ENCODE data around the gene UGT1A1. TPM values are rescaled to one million over a fixed set of nuclear protein-coding genes. Genes with fewer than 3 reads are reported as not detected.

Gene UGT1A1
- total RNA-seq, 2 donors from 2014 or later: 1.2 to 1.9 TPM

- H3K9me3 ChIP-seq: no peaks in the 10 kb centered on the region
- intact Hi-C loops (cut with DNase I): no loop called here
- no peak for TF ChIP-seq CTCF (IDR thresholded peaks at IDR 0.05)
- no peaks in the 10 kb centered on the region for H3K36me3 ChIP-seq
- H3K4me3 ChIP-seq: no peak overlapping the region
- DNase-seq: no peak
- no peaks in the 10 kb centered on the region for H3K27me3 ChIP-seq
- H3K9ac ChIP-seq (ENCODE audit: low read depth in 2 of 2, low read length in 2 of 2): no peak overlapping the region
- H3K4me1 ChIP-seq: no peaks in the 10 kb centered on the region
- no peak overlapping the region for H3K27ac ChIP-seq
Observed at GRCh38 chr2:233793465-233794127, 33.5 kb downstream of the UGT1A1 start.

DNA sequence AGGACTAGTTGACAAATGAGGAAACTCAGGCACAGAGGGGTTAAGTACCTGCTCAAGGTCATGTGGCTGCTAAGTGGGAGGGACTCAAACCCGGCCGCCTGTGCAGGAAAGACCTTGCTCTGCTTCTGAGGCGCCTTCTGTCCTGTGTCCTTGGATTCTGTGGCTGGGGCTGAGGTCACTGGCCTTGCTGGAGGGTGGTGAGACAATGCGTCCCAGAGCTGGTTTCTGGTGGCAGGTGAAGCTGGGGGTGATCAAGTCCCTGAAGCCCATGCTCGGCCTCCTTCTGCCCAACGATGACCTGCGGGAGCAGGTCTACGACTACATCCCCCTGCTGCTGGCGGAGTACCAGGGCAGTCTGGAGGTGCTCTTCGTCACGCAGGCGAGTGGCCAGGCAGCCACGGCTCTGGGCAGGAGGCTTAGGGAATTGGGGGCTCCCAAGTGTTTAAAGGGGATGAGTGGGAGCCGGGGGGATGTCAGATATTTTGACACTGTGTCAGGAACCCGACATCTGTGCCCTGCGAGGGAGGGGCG lies 34.1 kb downstream of the UGT1A1 start:
- no peak overlapping the region for H3K27ac ChIP-seq

GRCh38 chr2:233795735-233796171 lies 35.7 kb downstream of the UGT1A1 start:
- no peak for TF ChIP-seq CTCF (IDR thresholded peaks at IDR 0.05)
- intact Hi-C loops (cut with DNase I): no loop called here

More for the DNA sequence above, 34.1 kb downstream of the UGT1A1 start:
- no peaks in the 10 kb centered on the region for H3K36me3 ChIP-seq
- no peaks in the 10 kb centered on the region for H3K27me3 ChIP-seq
- peak; percentile 15 for DNase-seq
- no peaks in the 10 kb centered on the region for H3K9me3 ChIP-seq
- no peaks in the 10 kb centered on the region for H3K4me1 ChIP-seq
- TF ChIP-seq CTCF (IDR thresholded peaks at IDR 0.05): no peak
- intact Hi-C loops (cut with DNase I): no loop called here
- no peak overlapping the region for H3K4me3 ChIP-seq
- no peak overlapping the region for H3K9ac ChIP-seq (ENCODE audit: low read depth in 2 of 2, low read length in 2 of 2)

GRCh38 chr2:233796254-233796653 lies 36.2 kb downstream of the UGT1A1 start:
- no peak for TF ChIP-seq CTCF (IDR thresholded peaks at IDR 0.05)

More at GRCh38 chr2:233795735-233796171, 35.7 kb downstream of the UGT1A1 start:
- DNase-seq: peak; percentile 12
- Histone ChIP-seq H3K9ac (ENCODE audit: low read depth in 2 of 2, low read length in 2 of 2) (no peak overlapping the region), H3K27ac (no peak overlapping the region), H3K27me3 (no peaks in the 10 kb centered on the region), H3K9me3 (no peaks in the 10 kb centered on the region), H3K4me3 (no peak overlapping the region), H3K4me1 (no peaks in the 10 kb centered on the region), H3K36me3 (no peaks in the 10 kb centered on the region)

DNA sequence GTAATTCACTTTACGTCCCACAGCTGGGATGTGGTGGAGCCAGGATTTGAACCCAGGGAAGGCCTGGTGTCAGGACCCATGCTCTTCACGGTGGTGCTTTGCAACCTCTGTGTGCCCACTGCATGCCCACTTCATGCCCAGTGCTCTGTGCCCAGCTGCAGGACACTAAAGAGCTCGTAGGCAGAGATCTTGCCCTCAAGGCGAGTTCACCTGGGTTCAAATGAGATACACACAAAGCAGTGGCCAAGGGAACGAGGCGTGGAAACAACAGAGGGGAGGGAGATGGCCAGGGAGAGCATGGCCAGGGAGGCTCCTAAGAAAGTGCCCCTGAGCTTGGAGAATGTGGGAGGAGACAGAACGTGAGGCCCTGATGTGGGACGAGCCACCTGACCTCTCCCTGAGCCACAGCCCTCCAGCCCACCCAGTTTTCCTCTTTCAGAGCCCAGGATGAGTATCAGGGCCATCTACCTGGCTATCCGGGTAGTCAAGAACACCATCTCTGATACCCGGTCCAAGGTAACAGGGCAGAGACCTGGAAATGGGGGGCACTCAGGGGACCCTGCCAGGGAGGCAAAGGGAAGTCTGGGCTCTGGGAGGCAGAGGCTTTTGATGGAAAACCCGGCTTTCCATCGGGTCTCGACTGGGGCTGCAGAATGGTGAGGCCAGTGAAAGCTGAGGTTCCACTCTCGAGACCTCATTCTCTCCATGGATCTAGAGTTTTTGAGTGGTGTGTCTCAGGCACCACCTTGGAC lies 38.4 kb downstream of the UGT1A1 start:
- Histone ChIP-seq H3K27ac (no peak overlapping the region), H3K27me3 (no peaks in the 10 kb centered on the region), H3K4me3 (no peak overlapping the region), H3K4me1 (no peaks in the 10 kb centered on the region), H3K9me3 (no peaks in the 10 kb centered on the region), H3K9ac (ENCODE audit: low read depth in 2 of 2, low read length in 2 of 2) (no peak overlapping the region), H3K36me3 (no peaks in the 10 kb centered on the region)
- TF ChIP-seq CTCF (IDR thresholded peaks at IDR 0.05): no peak
- no peak for DNase-seq
- intact Hi-C loops (cut with DNase I): no loop called here

More at GRCh38 chr2:233796254-233796653, 36.2 kb downstream of the UGT1A1 start:
- DNase-seq: no peak
- H3K27ac ChIP-seq: no peak overlapping the region
- H3K9me3 ChIP-seq: no peaks in the 10 kb centered on the region
- no peaks in the 10 kb centered on the region for H3K4me1 ChIP-seq
- no peak overlapping the region for H3K4me3 ChIP-seq
- H3K27me3 ChIP-seq: no peaks in the 10 kb centered on the region
- no peak overlapping the region for H3K9ac ChIP-seq (ENCODE audit: low read depth in 2 of 2, low read length in 2 of 2)
- H3K36me3 ChIP-seq: no peaks in the 10 kb centered on the region
- intact Hi-C loops (cut with DNase I): no loop called here

Data from colonic mucosa (tissue), 4 donors.